UCSD-AML1 (cell line): ENCODE measurements around the gene OR2AG1.

Experiments used
- DNase-seq: peaks from one replicate; lab custom pipeline; 2025; ENCODE audit not compliant: unreplicated experiment; lab: John Stamatoyannopoulos, UW

The OR2AG1 gene

GRCh38 chr11:6782720-6783119 is at the start of gene OR2AG1:
Gene OR2AG1, plus strand, starts transcription at chr11:6783020. Its CDS starts 2,018 bp downstream, at chr11:6785038.
- no peak for DNase-seq

GRCh38 chr11:6733326-6734275 is 49.2 kb upstream of the OR2AG1 start:
- DNase-seq = no peak

- DNase-seq = no peak
These were observed 48.2 kb upstream of the OR2AG1 start for GRCh38 chr11:6734616-6735015.

- DNase-seq = no peak
These were observed 47.5 kb upstream of the OR2AG1 start for GRCh38 chr11:6735306-6735705.

GRCh38 chr11:6736495-6737121 is 46.2 kb upstream of the OR2AG1 start:
- DNase-seq = no peak

GRCh38 chr11:6737872-6738466 is 44.9 kb upstream of the OR2AG1 start:
- DNase-seq = no peak

GRCh38 chr11:6738590-6738989 is 44.2 kb upstream of the OR2AG1 start:
- no peak for DNase-seq

- DNase-seq = no peak
These were observed 40.6 kb upstream of the OR2AG1 start for GRCh38 chr11:6742260-6742659.

- DNase-seq = no peak
These were observed 37.8 kb upstream of the OR2AG1 start for GRCh38 chr11:6745018-6745417.

- DNase-seq = no peak
These were observed 37.3 kb upstream of the OR2AG1 start for GRCh38 chr11:6745465-6746015.

GRCh38 chr11:6746086-6746618 is 36.7 kb upstream of the OR2AG1 start:
- peak; percentile 21 for DNase-seq

- no peak for DNase-seq
These were observed 36.2 kb upstream of the OR2AG1 start for GRCh38 chr11:6746626-6747025.

GRCh38 chr11:6747097-6747668 is 35.6 kb upstream of the OR2AG1 start:
- DNase-seq = no peak

- no peak for DNase-seq
These were observed 27.4 kb upstream of the OR2AG1 start for GRCh38 chr11:6755303-6755952.

- no peak for DNase-seq
These were observed 26.9 kb upstream of the OR2AG1 start for GRCh38 chr11:6755953-6756347.

GRCh38 chr11:6757373-6757967 is 25.4 kb upstream of the OR2AG1 start:
- DNase-seq = peak; percentile 28

- DNase-seq = no peak
These were observed 10.6 kb upstream of the OR2AG1 start, which contains the start of gene OR2AG2 for GRCh38 chr11:6771926-6772893. Gene OR2AG2, minus strand, starts transcription at chr11:6771976. Its CDS starts 3,019 bp downstream, at chr11:6768957.

GRCh38 chr11:6778518-6778917 is 4.3 kb upstream of the OR2AG1 start:
- no peak for DNase-seq

- DNase-seq = no peak
These were observed 2.0 kb upstream of the OR2AG1 start for GRCh38 chr11:6780829-6781228.
